Measurements from ENCODE around the gene SERTAD2.

Gene SERTAD2

DNA sequence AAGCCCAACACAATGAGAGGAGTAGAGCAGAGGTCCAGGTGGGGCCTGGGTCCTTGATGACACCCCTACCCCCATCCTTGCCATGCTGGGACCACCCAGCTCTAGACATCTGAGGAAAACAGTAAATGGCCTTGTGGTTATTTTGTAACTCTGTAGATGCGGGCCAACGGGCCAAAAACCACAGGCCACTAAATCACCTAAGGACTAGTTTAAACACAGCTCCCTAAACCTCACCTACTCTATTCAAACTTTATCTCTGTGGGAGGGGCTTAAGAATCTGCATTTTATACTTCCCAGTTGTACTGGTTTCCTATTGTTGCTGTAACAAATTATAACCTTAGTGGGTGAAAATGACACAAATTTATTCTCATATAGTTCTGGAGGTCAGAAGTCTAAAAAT is 19.0 kb upstream of the SERTAD2 start:
- DNase-seq (ENCODE audit: low spot score), result no peak

DNA sequence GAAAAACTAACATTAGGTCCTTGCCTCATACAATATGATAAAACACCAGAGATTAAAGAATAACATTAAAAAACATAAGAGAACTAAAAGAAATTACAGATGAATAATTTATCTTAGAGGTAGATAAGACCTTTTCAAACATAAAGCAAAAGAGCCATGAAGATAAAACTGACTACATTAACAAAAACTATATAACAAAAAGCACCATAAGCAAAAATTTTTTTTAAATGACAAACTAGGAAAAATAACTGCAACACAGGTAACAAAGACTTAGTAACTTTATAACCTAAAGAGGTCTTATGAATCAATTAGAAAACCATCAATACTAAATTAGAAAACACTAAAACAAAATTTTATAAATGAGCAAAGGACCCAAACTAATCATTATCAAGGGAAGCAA is 16.3 kb upstream of the SERTAD2 start:
- no peak for DNase-seq (ENCODE audit: low spot score)

DNA sequence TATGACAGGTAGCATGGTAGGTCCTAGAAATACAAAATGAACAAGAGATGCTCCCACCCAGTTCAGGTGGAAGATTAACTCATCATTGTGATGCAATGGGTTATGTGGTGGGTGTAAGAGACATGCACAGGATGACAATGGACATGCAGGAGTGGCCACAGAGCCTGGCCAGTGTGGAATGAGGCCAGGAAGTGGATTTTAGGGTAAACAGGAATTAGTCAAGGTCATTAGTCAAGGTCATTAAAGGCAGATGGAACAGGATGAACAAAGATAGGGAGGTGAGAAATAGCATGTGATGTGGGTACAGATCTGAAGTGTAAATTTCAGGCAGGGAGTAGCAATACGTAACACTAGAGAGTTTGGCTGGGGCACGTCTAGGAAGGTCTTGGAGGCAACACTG is 15.6 kb upstream of the SERTAD2 start:
- no peak for DNase-seq (ENCODE audit: low spot score)

DNA sequence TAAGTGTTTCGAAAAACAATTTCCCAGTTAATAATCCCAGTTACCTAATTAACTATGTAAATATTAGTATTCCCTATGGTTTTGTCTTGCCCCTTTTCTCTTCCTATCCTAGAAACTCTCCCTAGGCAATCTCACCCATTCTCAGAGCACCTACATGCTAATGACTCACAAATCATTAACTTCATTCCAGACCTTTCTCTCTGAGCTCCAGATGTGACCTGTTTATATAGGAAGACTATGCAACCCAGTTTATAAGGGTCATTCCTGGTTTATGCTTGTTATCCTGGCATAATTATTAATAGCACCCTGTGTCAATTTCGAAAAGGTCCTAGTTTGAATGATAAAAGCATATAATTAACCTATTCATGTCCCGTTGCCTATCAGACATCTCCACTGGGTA is 14.8 kb upstream of the SERTAD2 start:
- no peak for DNase-seq (ENCODE audit: low spot score)

DNA sequence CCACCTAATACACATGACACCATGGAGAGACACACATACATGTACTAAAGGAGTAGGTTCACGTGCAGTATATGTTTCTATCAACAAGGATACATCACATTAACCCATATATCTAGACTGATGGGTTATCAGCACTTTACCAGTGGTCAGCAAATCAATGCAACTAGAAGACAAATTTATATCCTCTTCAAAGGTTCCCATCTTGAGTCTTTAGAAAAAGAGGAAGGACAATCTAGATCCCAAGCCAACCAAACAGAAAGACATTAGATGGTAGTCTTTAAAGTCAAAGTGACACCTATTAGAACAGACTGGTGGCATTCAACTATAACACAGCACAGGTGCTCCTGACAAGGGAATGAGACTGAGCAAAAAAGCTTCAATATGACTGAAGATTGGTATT is 13.8 kb upstream of the SERTAD2 start:
- DNase-seq (ENCODE audit: low spot score), result no peak

DNA sequence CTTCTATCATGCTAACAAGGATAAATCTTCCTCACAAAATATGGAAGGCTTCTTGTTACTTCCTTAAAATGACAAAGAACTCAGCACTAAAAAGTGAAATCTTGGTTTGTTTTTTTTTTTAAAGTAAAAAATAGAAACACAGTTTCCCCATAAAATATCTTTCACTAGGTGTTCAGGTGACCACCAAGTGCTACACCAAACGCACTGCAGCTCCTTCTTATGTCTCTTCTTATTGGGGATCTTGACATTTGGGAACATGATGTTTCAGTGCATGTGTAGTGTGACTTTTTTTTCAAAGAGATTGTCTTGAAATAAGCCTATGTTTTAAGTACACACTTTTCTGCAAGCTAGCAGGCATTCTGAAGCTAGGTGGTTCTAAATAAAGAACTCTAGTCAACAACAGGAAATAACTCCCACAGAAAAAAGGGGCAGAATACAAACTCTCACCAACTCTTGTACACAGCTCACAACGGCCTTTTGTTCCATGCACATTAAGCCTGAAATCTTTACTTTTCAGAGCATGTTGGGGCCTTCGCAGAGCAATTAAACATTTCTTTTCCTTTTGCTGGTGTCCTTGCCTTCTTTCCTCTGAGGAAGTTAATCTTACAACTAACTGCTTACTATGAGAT is 13.2 kb upstream of the SERTAD2 start:
- DNase-seq (ENCODE audit: low spot score), result no peak

DNA sequence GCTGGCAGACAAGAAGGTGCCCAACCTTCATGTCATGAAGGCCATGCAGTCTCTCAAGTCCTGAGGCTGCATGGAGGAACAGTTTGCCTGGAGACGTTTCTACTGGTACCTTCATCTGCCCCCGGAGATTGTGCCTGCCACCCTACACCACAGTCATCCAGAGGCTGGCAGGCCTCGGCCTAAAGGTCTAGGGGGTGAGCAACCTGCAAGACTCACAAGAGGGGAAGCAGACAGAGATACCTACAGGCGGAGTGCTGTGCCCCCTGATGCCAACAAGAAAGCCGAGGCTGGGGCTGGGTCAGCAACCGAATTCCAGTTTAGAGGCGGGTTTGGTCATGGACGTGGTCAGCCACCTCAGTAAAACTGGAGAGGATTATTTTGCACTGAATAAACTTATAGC is 12.0 kb upstream of the SERTAD2 start:
- DNase-seq (ENCODE audit: low spot score), result no peak

DNA sequence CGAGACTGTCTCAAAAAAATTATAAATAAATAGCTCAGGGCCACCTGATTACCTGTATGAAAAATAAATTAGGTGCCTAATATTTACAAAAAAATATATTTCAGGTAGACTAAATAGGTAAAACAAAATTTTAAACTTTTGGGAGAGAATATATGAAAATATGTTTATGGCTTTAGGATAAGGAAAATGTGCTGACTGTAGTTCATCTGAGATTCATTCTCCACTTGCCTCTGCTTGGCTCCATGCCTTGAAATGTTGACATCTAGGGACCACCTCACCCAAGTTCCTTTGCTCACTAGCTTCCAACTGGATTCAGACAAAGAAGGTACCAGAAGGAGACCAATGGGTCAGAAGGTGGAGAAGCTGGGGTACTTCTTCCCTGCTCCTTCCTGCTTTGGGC is 9.7 kb upstream of the SERTAD2 start:
- DNase-seq (ENCODE audit: low spot score), result no peak

DNA sequence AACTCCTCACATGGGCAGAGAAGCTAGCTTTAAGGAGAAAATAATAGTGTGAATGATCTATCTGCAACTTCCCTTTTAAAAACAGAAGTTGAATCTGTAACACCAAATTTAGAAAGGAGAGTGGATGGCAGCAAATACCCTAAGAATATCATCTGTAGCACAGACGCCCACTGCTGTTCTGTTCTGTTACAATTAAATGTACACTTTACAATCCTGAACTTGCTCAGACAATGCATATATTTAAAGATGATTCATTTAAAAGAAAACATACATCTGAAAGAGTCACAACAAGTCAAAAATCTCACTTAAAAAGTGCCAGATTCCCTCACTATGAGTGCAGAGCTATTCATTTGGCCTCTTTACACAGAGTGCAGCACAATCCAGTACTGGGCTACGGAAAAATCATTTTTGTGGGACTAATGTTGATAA is 8.0 kb upstream of the SERTAD2 start:
- DNase-seq (ENCODE audit: low spot score), result peak; percentile 23

DNA sequence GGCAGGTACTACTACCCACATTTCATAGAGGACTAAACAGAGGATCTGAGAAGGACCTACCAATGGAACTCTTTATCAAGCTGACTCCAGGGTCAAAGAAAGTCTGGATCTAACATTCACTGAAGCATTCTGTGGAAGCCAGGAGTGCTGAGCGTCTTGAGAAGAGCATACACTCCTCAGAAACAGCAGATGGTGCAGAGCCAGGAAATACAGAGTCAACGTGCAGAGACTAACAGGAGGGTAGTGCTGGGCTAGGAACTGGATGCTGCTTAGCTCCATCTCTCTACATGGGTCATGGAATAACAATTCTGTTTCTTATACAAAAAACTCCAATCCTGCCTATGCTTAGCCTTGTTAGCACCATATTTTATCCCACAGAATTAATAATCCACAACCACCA is 5.5 kb upstream of the SERTAD2 start:
- DNase-seq (ENCODE audit: low spot score), result no peak

DNA sequence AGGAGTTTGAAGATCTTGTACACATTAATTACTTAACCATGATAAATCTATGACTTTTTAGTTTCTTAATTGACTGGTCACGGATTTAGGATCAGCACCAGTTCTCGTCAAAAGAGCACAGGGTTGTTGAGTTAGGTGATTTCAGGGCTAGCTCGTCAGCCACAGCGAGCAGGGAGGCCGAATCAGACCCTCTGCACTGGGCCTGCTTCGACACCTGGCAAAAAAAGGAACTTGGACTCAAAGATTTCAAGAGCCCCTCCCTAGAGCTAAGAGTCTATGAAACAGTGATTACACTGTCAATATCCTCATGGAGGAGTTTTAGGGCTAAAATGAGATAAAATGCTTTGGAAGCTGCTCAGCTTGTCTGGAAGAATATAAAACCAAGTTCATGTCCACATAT is 4.6 kb upstream of the SERTAD2 start:
- no peak for DNase-seq (ENCODE audit: low spot score)

DNA sequence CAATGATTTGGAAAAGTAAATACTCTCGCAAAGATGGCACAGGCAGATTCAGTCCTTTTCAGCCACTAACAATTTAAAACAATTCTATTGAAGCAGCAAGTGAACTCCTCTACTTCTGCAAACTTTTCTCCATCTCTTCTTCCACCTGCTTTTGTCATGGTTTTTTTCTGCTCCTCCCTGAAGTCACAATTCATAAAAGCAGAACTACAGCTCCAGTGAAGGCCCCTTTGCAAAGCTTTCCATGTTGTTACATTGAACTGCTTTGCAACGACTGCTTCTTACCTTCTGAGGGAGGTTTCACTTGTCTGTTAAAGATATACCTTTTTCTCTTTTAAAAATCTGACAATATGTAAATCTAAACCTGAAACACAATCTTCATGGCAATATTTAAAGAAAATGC is 3.7 kb upstream of the SERTAD2 start:
- DNase-seq (ENCODE audit: low spot score), result no peak

DNA sequence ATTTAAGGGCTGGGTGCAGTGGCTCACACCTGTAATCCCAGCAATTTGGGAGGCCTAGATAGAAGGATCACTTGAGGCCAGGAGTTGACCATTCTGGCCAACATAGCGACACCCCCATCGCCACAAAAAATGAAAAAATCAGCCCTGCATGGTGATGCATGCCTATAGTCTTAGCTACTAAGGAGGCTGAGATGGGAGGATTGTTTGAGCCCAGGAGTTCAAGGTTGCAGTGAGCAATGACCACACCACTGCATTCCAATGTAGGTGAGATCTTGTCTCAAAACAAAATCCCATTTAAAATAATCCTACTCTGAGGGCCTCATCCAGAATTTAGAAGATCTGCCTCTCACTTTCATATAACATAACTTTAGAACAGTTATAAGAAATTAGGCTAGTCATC is 2.7 kb upstream of the SERTAD2 start:
- DNase-seq (ENCODE audit: low spot score), result no peak

DNA sequence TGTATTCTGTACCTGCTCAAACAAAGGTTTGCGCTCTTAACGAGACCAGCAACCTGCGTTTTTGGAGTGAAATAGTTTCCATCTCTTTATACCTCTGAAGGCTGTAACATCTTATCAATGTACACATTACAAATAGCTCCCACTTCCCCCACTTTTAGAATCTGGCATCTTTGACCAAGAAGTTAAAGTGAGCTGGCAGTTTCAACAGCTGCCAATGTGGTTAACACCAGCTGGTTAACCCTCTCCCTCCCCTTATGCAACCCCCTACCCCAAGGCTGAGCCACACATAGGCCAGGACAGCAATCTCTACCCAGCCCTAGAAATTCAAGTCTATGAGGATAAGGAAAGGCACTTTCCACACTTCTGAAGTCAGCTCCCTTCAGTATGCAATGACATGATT is 2.2 kb upstream of the SERTAD2 start:
- DNase-seq (ENCODE audit: low spot score), result no peak

DNA sequence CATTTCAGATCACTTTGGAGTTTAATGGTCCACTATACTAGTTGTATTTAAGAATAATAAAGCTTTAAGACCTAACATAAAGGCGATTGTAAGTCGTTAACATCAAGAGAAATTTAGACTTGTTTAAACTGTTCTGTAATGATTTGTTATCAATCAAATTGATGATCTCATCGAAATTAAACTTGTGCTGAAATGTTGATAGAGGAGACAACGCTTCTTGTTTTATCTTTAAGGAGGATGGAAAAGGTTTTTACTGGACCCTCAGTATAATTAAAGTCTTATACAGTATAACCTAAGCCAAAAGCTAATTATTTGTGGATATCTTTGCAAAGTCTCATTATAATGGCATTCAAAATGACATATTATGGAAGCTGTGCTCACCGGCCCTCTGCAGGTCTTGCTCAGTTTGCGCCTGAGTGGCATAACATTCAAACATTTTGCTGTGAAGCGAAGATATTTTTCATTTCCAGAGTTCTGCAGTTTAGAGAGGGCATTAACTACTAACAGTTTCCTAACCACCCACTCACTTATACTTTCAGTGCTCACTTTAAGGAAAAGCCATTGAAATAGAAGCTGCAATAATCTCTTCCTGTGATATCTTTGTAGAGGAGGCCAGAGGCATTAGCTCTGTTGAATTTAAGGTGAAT is 1.4 kb upstream of the SERTAD2 start:
- DNase-seq (ENCODE audit: low spot score), result no peak

DNA sequence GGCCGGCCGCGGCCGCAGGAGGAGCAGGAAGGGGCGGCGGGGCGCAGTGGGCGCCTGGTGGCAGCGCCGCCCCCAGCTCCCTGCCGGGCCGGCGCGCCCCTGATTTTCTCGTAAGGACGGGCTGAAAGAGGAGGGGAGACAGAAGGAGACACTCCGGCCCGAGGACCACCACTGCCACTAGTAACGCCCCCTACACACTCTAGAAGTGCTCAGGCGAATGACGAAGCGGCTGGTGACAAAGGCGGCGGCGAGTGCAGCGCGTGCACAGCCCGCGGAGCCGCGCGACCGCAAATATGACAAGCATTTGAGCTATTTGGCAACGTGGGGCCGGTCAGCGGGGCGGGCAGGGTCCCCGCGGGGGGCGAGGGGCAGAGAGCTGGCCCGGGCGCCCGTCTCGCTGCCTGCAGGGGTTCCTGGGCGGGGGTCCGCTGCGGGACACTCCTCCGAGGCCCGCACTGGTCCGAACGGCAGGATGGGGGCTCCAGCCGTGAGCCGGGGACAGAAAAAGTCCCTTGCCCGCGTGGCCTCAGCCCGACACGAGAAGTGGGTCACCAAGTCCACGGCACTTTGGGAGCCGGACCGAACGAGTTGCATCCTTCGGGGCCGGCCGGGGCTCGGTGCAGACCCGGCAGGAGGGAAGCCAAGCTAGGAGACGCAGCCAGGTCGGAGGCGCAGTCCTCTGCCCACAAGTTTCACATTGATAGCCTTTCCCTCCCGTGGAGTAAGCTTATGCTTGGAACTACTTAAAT is 524 bp upstream of the SERTAD2 start:
- DNase-seq (ENCODE audit: low spot score), result peak; percentile 80

DNA sequence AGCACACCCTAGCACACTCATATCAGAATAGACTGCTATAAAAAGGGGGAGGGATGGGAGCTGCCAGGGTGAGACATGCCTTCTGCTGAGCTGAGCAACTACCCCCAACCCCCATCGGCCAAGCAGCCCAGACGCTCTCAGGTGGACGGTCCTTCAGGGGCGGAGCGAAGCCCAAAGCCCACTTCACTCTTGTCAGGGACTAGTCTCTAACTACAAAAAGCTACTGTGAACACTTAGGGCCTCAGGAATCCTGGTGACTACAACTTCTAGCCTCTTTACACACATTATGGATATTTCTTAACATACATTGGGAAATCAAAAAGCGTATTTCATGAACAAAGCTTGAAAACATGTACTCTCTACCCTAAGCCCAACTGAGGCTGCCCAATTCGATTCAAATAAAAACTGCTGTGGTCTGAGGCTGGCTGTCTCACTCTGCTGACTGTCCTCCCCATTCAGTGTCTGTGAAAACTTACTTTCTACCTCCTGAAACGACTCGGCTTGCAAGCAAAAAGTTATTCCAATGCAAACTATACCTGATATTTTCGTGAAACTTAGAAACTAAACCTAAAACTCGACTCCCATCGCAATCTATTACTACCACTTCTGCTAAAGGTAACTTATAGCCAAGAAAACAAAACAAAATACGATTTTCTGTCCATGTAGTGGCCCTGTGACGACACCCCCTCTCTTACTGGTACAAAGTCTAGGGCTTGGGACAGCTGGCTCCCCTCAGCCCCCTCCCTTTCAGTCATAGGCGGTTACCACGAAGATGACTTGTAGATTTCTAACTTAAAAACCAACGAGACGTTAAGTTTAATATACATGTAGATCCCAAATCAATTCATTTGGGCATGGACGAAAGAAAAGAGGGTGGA is 1.2 kb downstream of the SERTAD2 start:
- peak; percentile 71 for DNase-seq (ENCODE audit: low spot score)

DNA sequence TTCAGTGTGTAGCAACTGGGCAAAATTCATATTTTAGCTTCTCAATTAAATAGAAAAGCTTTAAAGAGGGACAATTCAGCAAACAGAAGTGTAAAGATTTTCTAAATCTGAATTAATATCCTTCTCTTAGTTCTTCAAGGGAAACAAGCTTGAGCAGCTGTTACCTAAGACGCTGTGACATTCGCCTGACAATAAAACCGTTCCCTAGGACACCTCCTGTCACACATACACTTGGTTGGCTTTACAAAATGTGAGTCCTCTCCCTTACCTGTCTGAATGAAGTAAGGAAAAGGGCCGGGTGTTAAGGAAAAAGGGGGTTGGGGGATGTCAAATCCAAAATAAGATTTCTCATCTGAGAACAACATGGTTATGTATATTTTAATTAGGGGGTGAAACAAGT is 2.1 kb downstream of the SERTAD2 start:
- DNase-seq (ENCODE audit: low spot score), result no peak

DNA sequence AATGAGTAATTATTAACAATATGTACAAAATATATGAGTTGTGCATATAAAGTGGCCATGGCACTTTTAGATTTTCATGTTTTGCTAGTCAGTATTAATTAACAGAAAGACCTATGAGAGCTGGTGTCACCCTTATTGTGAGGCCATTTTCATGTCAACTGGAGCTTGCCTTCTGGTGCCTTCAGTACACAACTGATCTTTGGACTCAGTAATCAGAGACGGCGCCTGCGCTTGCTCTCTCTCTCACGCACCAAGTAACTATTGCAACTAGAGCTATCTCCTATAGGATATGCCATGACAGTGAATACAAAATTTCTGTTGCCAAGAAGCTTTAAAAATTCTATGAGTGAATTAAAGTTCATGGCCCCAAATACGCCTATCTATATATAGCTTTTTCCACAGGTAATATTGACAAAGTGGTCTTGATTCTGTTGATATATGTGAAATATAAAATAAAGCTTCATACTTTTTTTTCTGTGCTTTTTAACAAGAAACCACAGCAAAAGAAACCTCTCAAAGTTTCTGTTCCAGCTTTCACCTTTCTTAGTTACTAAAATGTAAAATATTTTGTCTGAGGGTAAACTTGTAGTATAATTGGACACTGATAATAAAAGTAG is 2.9 kb downstream of the SERTAD2 start:
- no peak for DNase-seq (ENCODE audit: low spot score)

DNA sequence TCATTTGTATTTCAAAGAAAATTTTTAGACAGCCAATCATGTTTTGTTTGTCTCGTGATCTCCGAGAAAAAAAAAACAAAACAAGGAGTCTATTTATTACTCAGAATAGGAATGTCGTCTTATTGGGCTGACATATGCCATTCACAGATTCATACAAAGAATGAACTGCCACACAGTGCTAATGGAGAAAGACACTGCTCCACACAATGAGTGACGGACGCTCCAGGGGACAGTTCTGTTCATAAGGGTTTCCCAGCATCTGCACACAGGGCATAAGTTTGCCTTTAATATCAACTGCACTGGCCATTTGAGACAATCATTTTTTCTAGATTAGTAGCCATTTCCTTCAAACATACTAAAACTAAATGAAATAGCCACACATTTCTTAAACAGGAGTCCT is 3.4 kb downstream of the SERTAD2 start:
- no peak for DNase-seq (ENCODE audit: low spot score)

DNA sequence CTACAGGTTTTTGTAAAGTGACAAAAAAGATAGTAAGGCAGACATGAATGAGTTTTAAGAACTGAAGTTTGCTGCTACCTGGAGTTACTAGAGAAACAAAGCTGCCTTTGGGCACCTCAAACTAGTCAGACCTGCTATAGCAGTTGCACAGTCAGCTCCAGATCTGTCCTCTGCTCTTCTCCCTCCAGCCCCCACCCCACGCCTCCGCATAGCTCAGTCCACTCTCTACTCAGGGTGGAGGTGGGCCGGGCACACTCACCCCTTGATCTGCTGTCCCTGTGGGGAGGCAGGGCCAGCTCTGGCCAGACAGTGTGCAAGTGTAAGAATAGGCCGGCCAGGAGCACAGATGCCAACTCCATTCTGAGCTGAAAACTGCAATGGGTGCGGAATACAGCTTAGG is 4.1 kb downstream of the SERTAD2 start:
- no peak for DNase-seq (ENCODE audit: low spot score)

DNA sequence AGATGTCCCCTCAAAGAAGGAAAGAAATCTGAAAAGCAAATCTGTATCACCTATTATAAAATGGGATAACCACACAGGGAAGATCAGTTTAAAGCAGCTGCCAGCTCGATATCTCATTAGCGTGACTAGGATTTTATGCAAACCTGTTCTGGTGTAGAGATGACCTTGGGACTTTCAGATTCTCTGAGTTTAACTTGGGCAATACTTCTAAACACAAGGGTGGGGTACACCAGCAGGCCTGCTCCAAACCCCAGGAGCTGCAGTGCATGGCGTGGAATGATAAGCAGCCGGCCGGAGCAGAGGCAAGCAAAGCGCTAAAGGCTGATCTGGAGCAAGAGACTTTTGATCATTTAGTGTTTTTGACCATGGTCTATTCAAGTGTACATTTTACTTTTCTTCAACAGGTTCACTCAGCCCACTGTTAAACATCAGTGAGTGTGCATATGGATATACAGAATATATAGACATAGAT is 4.7 kb downstream of the SERTAD2 start:
- peak; percentile 91 for DNase-seq (ENCODE audit: low spot score)

All from hematopoietic multipotent progenitor cell treated with erythropoietin and hydrocortisone succinate and interleukin-3 and kit ligand, for 15 days (in vitro differentiated cells).